Upper lobe of left lung (tissue), 4 donors: ENCODE results near the gene SAPCD1.

Experiments
- EP300 ChIP-seq, 4 donors: sonication (generic); formaldehyde crosslinking; IDR thresholded peaks; one replicate each; pipeline ENCODE4 v1.5.1; 2017; ENCODE audit warnings: antibody characterized with exemption in 4 of 4, control low read depth in 2 of 4
- POLR2A ChIP-seq, 4 donors: fragments of 450-650 bp; IDR thresholded peaks; one replicate each; pipeline ENCODE4 v1.5.1; 2016 to 2017; ENCODE audit warnings: antibody characterized with exemption in 4 of 4, mild to moderate bottlenecking in 2 of 4

DNA sequence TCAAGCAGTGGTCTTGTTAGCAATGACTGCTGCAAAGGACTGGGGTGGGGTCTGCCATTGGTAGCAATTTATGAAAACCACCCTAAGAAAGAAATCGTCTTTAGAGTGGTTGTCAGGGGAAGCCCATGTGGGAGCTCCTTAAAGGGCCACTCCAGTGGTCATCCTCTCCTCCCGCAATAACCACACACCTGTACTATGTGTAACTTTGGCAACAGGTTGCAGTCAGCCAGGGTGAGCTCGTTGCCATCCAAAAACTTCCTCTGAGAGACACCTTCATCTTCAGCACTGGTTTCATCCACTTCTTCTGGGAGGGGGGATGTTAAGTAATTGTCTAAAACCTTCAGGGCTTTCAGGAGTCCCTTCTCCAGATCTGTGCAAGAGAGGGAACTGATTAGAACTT is 30.4 kb upstream of the SAPCD1 start:
- TF ChIP-seq POLR2A (IDR thresholded peaks at IDR 0.05) (no peak), EP300 (IDR thresholded peaks at IDR 0.05) (no peak)
